Duodenal mucosa (tissue), 2 donors: Measurements from ENCODE around the gene TAF11L11.
"Not testable (repeated sequence)": the region's sequence is repeated elsewhere in the genome, so short reads cannot be mapped to it uniquely, and the experiment has no call there.

Source experiments
- H3K27ac ChIP-seq: one replicate; pipeline ENCODE4 v1.7.0; 2013; ENCODE audit warnings: low read depth, low read length
- H3K27me3 ChIP-seq, 2 donors: one replicate each; pipeline ENCODE4 v1.7.0; 2013; ENCODE audit warnings: low read length in 2 of 2, control low read depth in 1 of 2; ENCODE audit not compliant: insufficient read depth in 2 of 2, control insufficient read depth in 1 of 2
- H3K36me3 ChIP-seq, 2 donors: one replicate each; pipeline ENCODE4 v1.7.0; 2013; ENCODE audit warnings: low read length in 2 of 2, control low read depth in 1 of 2; ENCODE audit not compliant: insufficient read depth in 2 of 2, control insufficient read depth in 1 of 2
- H3K4me1 ChIP-seq, 2 donors: one replicate each; pipeline ENCODE4 v1.7.0; 2013; ENCODE audit warnings: low read length in 2 of 2, control low read depth in 1 of 2; ENCODE audit not compliant: insufficient read depth in 2 of 2, control insufficient read depth in 1 of 2
- H3K4me3 ChIP-seq, 2 donors: one replicate each; pipeline ENCODE4 v1.7.0; 2013; ENCODE audit warnings: low read length in 2 of 2, low read depth in 1 of 2
- H3K9ac ChIP-seq, 2 donors: one replicate each; pipeline ENCODE4 v1.7.0; 2013; ENCODE audit warnings: low read length in 2 of 2, low read depth in 1 of 2
- H3K9me3 ChIP-seq, 2 donors: one replicate each; pipeline ENCODE4 v1.7.0; 2013; ENCODE audit warnings: low read length in 2 of 2, control low read depth in 1 of 2; ENCODE audit not compliant: control insufficient read depth in 1 of 2

TAF11L11 gene

GRCh38 chr5:17620627-17621026 lies 16.6 kb downstream of the TAF11L11 start:
- peaks cover 0 to 7% of the 10 kb centered on the region in 2 donors for H3K9me3 ChIP-seq
- no peak overlapping the region for H3K9ac ChIP-seq
- no peaks in the 10 kb centered on the region for H3K4me1 ChIP-seq
- no peaks in the 10 kb centered on the region for H3K27me3 ChIP-seq
- H3K4me3 ChIP-seq, result no peak overlapping the region
- H3K27ac ChIP-seq, result no peak overlapping the region
- no peaks in the 10 kb centered on the region for H3K36me3 ChIP-seq

GRCh38 chr5:17625686-17626085 lies 21.7 kb downstream of the TAF11L11 start:
- no peaks in the 10 kb centered on the region for H3K4me1 ChIP-seq
- no peak overlapping the region for H3K4me3 ChIP-seq
- H3K27me3 ChIP-seq, result no peaks in the 10 kb centered on the region
- H3K9me3 ChIP-seq, result peaks cover 0 to 2% of the 10 kb centered on the region in 2 donors
- H3K36me3 ChIP-seq, result no peaks in the 10 kb centered on the region
- no peak overlapping the region for H3K9ac ChIP-seq
- H3K27ac ChIP-seq, result no peak overlapping the region

DNA sequence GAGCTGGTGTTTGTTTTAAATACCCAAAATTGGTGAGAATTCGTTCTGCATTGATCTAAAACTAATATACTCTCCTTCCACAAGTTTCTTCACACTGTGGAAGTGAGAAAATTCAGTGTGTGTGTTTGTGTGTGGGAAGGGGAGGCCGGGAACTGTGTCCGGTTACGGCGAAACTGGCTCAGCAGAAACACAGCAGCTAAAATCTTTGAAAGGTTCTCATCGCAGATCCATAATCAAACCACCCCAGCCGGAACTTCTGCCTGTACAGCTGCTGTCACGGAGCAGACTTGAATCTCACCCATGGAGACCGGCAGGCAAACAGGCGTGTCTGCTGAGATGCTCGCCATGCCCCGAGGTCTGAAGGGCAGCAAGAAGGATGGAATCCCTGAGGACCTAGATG lies 27.8 kb downstream of the TAF11L11 start, which contains the start of gene TAF11L13:
TAF11L13 (plus strand) TSS at position 301 of the 400 bp plus-strand sequence.
- H3K9me3 ChIP-seq, H3K27me3 ChIP-seq, H3K4me3 ChIP-seq, H3K4me1 ChIP-seq, H3K9ac ChIP-seq, H3K36me3 ChIP-seq, H3K27ac ChIP-seq: not testable (repeated sequence)

DNA sequence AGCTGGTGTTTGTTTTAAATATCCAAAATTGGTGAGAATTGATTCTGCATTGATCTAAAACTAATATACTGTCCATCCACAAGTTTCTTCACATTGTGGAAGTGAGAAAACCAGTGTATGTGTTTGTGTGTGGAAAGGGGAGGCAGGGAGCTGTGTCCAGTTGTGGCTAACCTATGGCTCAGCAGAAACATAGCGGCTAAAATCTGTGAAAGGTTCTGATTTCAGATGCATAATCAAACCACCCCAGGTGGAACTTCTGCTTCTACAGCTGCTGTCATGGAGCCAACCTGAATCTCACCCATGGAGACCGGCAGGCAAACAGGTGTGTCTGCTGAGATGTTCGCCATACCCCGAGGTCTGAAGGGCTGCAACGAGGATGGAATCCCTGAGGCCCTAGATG lies 30.2 kb downstream of the TAF11L11 start, which contains the start of gene TAF11L14:
TAF11L14 (plus strand) TSS at position 301 of the 400 bp plus-strand sequence.
- H3K4me1 ChIP-seq, result no peaks in the 10 kb centered on the region
- peaks cover 4 to 7% of the 10 kb centered on the region in 2 donors for H3K9me3 ChIP-seq
- H3K9ac ChIP-seq, result no peak within 1 kb of the TSS
- no peak within 1 kb of the TSS for H3K4me3 ChIP-seq
- H3K27ac ChIP-seq, result no peak within 1 kb of the TSS
- H3K36me3 ChIP-seq, result no peaks in the 10 kb centered on the region
- no peaks in the 10 kb centered on the region for H3K27me3 ChIP-seq

DNA sequence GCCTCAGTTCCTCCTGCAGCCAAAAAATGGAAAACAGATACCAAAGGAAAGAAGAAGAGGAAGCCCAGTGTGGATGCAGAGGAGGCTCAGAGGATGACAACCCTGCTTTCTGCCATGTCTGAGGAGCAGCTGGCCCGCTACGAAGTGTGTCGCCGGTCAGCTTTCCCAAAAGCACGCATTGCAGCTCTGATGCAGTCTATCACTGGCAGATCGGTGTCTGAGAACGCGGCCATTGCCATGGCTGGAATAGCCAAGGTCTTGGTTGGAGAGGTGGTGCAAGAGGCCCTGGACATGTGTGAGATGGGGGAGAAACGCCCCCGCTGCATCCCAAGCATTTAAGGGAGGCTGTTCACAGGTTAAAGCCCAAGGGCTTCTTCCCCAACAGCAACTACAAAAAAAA lies 45.2 kb downstream of the TAF11L11 start:
- H3K9me3 ChIP-seq, H3K36me3 ChIP-seq, H3K9ac ChIP-seq, H3K4me1 ChIP-seq, H3K27me3 ChIP-seq, H3K27ac ChIP-seq, H3K4me3 ChIP-seq: not testable (repeated sequence)

DNA sequence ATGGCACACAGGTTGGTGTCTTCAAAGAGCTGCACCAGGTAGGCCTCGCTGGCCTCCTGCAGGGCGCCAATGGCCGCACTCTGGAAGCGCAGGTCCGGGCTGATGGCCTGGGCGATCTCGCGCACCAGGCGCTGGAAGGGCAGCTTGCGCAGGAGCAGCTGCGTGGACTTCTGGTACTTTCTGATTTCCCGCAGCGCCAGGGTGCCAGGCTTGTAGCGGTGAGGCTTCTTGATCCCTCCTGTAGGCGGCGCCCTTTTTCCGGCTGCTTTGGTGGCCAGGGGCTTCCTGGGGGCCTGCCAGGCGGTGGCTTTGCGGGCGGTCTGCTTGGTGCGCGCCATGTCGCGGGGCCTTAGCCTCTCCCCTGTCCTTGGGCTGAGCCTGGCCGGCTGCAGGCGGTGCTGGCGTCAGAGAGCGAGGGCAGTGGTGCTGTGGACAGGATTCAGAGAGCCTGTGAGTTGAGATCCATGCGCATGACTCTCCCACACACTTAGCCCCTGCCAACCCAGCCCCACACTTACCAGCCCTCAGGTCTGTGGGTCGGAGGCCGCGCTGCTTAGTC lies 51.3 kb downstream of the TAF11L11 start:
- H3K4me1 ChIP-seq, H3K4me3 ChIP-seq, H3K27ac ChIP-seq, H3K9ac ChIP-seq, H3K27me3 ChIP-seq, H3K36me3 ChIP-seq, H3K9me3 ChIP-seq: not testable (repeated sequence)
